ENCODE data around the gene NPPA.

NPPA gene

DNA sequence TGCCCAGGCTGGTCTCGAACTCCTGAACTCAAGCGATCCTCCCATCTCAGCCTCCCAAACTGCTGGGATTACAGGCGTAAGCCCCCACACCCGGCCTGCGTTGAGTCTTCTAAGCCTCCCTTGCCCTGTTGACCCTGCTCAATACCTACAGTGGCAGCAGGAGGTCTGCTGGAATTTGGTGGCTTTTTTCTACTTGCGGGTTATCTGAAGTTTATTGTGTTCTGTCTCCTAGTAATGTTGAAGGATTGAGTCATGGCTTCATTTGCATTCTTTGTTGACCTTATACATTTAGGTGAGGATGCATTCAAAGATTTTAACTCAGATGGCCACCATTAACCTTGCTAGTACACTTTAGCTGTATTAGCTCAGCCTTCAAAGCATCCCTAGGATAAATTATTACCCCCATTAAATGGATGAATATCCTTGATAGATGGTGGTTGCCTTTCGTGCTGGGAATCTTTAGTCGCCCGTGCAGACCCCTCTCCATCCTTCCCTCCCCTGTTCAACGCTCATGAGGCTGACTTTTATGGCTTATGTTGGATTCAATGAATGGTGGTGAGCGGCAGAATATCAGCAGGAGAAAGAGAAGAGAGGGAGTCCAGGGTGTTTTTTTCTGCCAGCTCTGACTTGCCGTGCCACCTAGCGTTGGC, 20.9 kb upstream of the NPPA start:
- WGBS (ENCODE audit: extremely low coverage, insufficient coverage, insufficient read length) = no CpG with 5 or more reads among the region's 13 CpGs
- no peaks in the 10 kb centered on the region for H3K36me3 ChIP-seq (ENCODE audit: control insufficient read depth in 1 of 2, insufficient read depth in 2 of 2, low read length in 2 of 2)

DNA sequence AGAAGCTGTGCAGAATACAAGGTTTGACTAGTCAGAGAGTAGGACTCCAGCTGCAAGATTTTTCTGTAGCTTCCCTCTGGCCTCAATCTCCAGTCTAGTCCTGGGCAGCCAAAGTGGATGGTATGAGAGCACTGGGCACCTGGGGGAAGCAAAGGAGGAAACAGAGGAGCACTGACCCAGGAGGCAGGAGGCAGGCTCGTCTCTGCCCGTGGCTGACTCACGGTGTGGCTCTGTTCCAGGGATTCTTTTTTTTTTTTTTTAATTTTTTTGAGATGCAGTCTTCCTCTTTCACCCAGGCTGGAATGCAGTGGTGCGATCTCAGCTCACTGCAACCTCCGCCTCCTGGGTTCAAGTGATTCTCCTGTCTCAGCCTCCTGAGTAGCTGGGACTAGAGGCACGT, 15.3 kb upstream of the NPPA start:
- no peak overlapping the region for H4K8ac ChIP-seq (ENCODE audit: low read depth, low read length)
- no peak overlapping the region for H3K27ac ChIP-seq (ENCODE audit: low read depth, low read length)
- H3K9me3 ChIP-seq (ENCODE audit: insufficient read depth, low read depth, low read length) = no peaks in the 10 kb centered on the region
- no peak overlapping the region for H4K91ac ChIP-seq (ENCODE audit: low read depth, low read length)
- no peak overlapping the region for H3K4me2 ChIP-seq (ENCODE audit: low read length)
- no peaks in the 10 kb centered on the region for H3K79me2 ChIP-seq (ENCODE audit: control insufficient read depth, insufficient read depth, low read length, poor library complexity)
- peaks cover 4% of the 10 kb centered on the region for H3K79me1 ChIP-seq (ENCODE audit: low read length)
- no peak overlapping the region for H3K23ac ChIP-seq (ENCODE audit: low read length)
- no peak overlapping the region for H3K14ac ChIP-seq (ENCODE audit: low read length)
- no peak overlapping the region for H3K4ac ChIP-seq (ENCODE audit: low read depth, low read length)
- no peaks in the 10 kb centered on the region for H3K27me3 ChIP-seq (ENCODE audit: insufficient read depth, low read length)
- no peak overlapping the region for H4K12ac ChIP-seq (ENCODE audit: low read depth, low read length)
- no peak overlapping the region for H3K18ac ChIP-seq (ENCODE audit: low read length)
- H3K4me3 ChIP-seq (ENCODE audit: low read depth, low read length) = no peak overlapping the region
- DNase-seq = peak in 1 of 2 donors; percentile 15
- H3K4me1 ChIP-seq (ENCODE audit: control insufficient read depth in 1 of 2, insufficient read depth in 2 of 2, low read length in 2 of 2) = peaks cover 10 to 17% of the 10 kb centered on the region in 2 experiments
- H2AFZ ChIP-seq (ENCODE audit: insufficient read depth, low read length, poor library complexity) = no peak overlapping the region
- H3K36me3 ChIP-seq (ENCODE audit: control insufficient read depth in 1 of 2, insufficient read depth in 2 of 2, low read length in 2 of 2) = no peaks in the 10 kb centered on the region
- H2BK120ac ChIP-seq (ENCODE audit: insufficient read depth, low read length, poor library complexity) = no peak overlapping the region
- H2BK5ac ChIP-seq (ENCODE audit: low read depth, low read length, poor library complexity) = no peak overlapping the region
- WGBS (ENCODE audit: extremely low coverage, insufficient coverage, insufficient read length) = no CpG with 5 or more reads among the region's 6 CpGs
- H2AK5ac ChIP-seq (ENCODE audit: low read length) = no peak overlapping the region
- H3K9ac ChIP-seq (ENCODE audit: low read length) = no peak overlapping the region
- H2BK12ac ChIP-seq (ENCODE audit: low read length) = no peak overlapping the region

More for the DNA sequence above, 20.9 kb upstream of the NPPA start:
- Histone ChIP-seq H4K12ac (ENCODE audit: low read depth, low read length) (no peak overlapping the region), H3K18ac (ENCODE audit: low read length) (no peak overlapping the region), H3K27me3 (ENCODE audit: insufficient read depth, low read length) (no peaks in the 10 kb centered on the region), H3K79me1 (ENCODE audit: low read length) (no peaks in the 10 kb centered on the region), H3K9ac (ENCODE audit: low read length) (no peak overlapping the region), H3K4me3 (ENCODE audit: low read depth, low read length) (no peak overlapping the region), H4K91ac (ENCODE audit: low read depth, low read length) (no peak overlapping the region), H2BK12ac (ENCODE audit: low read length) (no peak overlapping the region), H2AFZ (ENCODE audit: insufficient read depth, low read length, poor library complexity) (no peak overlapping the region), H3K14ac (ENCODE audit: low read length) (no peak overlapping the region), H3K23ac (ENCODE audit: low read length) (no peak overlapping the region), H2BK120ac (ENCODE audit: insufficient read depth, low read length, poor library complexity) (no peak overlapping the region), H3K4me2 (ENCODE audit: low read length) (no peak overlapping the region), H4K8ac (ENCODE audit: low read depth, low read length) (no peak overlapping the region), H3K9me3 (ENCODE audit: insufficient read depth, low read depth, low read length) (no peaks in the 10 kb centered on the region), H3K79me2 (ENCODE audit: control insufficient read depth, insufficient read depth, low read length, poor library complexity) (no peaks in the 10 kb centered on the region), H2BK5ac (ENCODE audit: low read depth, low read length, poor library complexity) (no peak overlapping the region), H3K4me1 (ENCODE audit: control insufficient read depth in 1 of 2, insufficient read depth in 2 of 2, low read length in 2 of 2) (no peaks in the 10 kb centered on the region), H2AK5ac (ENCODE audit: low read length) (no peak overlapping the region), H3K27ac (ENCODE audit: low read depth, low read length) (no peak overlapping the region), H3K4ac (ENCODE audit: low read depth, low read length) (no peak overlapping the region)
- DNase-seq = peak; percentile 17 to 66

DNA sequence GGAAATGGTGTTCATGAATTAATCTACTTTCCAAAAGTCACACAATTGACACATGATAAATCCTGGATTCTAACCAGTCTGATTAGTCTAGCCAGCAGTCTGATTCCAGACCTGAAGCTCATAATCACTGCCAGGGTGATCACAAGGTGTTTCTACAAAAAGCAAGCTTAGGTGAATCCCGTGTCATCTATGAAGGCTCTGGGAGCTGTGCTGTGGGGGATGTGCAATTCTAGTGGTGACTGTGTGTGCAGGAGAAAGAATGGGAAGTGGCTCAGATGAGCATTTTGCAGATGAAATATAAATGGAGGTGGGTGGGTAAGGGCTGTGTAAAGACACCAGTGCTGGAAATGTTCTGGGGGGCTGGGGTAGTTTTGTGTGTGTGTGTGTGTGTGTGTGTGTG, 13.0 kb upstream of the NPPA start:
- no peak for DNase-seq
- H3K9ac ChIP-seq (ENCODE audit: low read length) = no peak overlapping the region
- no peak overlapping the region for H2BK5ac ChIP-seq (ENCODE audit: low read depth, low read length, poor library complexity)
- H2AK5ac ChIP-seq (ENCODE audit: low read length) = no peak overlapping the region
- no peaks in the 10 kb centered on the region for H3K9me3 ChIP-seq (ENCODE audit: insufficient read depth, low read depth, low read length)
- H4K12ac ChIP-seq (ENCODE audit: low read depth, low read length) = no peak overlapping the region
- H2BK120ac ChIP-seq (ENCODE audit: insufficient read depth, low read length, poor library complexity) = no peak overlapping the region
- H3K27me3 ChIP-seq (ENCODE audit: insufficient read depth, low read length) = no peaks in the 10 kb centered on the region
- no peak overlapping the region for H3K4me3 ChIP-seq (ENCODE audit: low read depth, low read length)
- no peak overlapping the region for H3K14ac ChIP-seq (ENCODE audit: low read length)
- no peak overlapping the region for H3K4ac ChIP-seq (ENCODE audit: low read depth, low read length)
- H3K79me2 ChIP-seq (ENCODE audit: control insufficient read depth, insufficient read depth, low read length, poor library complexity) = no peaks in the 10 kb centered on the region
- H3K23ac ChIP-seq (ENCODE audit: low read length) = no peak overlapping the region
- no peak overlapping the region for H4K8ac ChIP-seq (ENCODE audit: low read depth, low read length)
- H2BK12ac ChIP-seq (ENCODE audit: low read length) = no peak overlapping the region
- no peak overlapping the region for H2AFZ ChIP-seq (ENCODE audit: insufficient read depth, low read length, poor library complexity)
- H3K27ac ChIP-seq (ENCODE audit: low read depth, low read length) = no peak overlapping the region
- H3K4me1 ChIP-seq (ENCODE audit: control insufficient read depth in 1 of 2, insufficient read depth in 2 of 2, low read length in 2 of 2) = peaks cover 12 to 19% of the 10 kb centered on the region in 2 experiments
- H4K91ac ChIP-seq (ENCODE audit: low read depth, low read length) = no peak overlapping the region
- H3K79me1 ChIP-seq (ENCODE audit: low read length) = peaks cover 4% of the 10 kb centered on the region
- no peaks in the 10 kb centered on the region for H3K36me3 ChIP-seq (ENCODE audit: control insufficient read depth in 1 of 2, insufficient read depth in 2 of 2, low read length in 2 of 2)
- no peak overlapping the region for H3K4me2 ChIP-seq (ENCODE audit: low read length)
- no CpG with 5 or more reads among the region's 1 CpG for WGBS (ENCODE audit: extremely low coverage, insufficient coverage, insufficient read length)
- no peak overlapping the region for H3K18ac ChIP-seq (ENCODE audit: low read length)

DNA sequence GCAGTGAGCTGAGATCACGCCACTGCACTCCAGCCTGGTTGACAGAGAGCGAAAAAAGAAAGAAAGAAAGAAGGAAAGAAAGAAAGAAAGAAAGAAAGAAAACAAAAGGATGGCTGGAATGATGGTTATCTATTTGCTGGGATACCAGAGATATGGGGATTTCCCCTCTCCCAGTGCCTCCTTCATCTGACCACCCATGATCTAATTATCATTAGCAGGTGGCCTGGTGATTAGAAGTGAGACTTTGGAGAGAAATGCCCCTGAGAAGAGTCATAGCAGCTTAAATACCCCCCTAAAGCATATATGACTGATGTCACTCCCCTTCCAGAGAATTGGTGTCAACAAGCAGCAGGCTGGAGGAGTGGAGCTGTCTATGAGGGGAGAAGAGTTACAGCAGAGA, 12.5 kb upstream of the NPPA start:
- no peak overlapping the region for H2AFZ ChIP-seq (ENCODE audit: insufficient read depth, low read length, poor library complexity)
- no peak overlapping the region for H4K8ac ChIP-seq (ENCODE audit: low read depth, low read length)
- H3K4me1 ChIP-seq (ENCODE audit: control insufficient read depth in 1 of 2, insufficient read depth in 2 of 2, low read length in 2 of 2) = peaks cover 12 to 19% of the 10 kb centered on the region in 2 experiments
- no peak overlapping the region for H2BK5ac ChIP-seq (ENCODE audit: low read depth, low read length, poor library complexity)
- H3K9me3 ChIP-seq (ENCODE audit: insufficient read depth, low read depth, low read length) = no peaks in the 10 kb centered on the region
- no peak overlapping the region for H3K4me3 ChIP-seq (ENCODE audit: low read depth, low read length)
- H3K23ac ChIP-seq (ENCODE audit: low read length) = no peak overlapping the region
- no peak overlapping the region for H4K91ac ChIP-seq (ENCODE audit: low read depth, low read length)
- no peak overlapping the region for H3K18ac ChIP-seq (ENCODE audit: low read length)
- H4K12ac ChIP-seq (ENCODE audit: low read depth, low read length) = no peak overlapping the region
- no peak overlapping the region for H3K4ac ChIP-seq (ENCODE audit: low read depth, low read length)
- WGBS (ENCODE audit: extremely low coverage, insufficient coverage, insufficient read length) = no CpG with 5 or more reads among the region's 2 CpGs
- no peak overlapping the region for H2AK5ac ChIP-seq (ENCODE audit: low read length)
- peak in 1 of 2 donors; percentile 20 for DNase-seq
- no peak overlapping the region for H2BK120ac ChIP-seq (ENCODE audit: insufficient read depth, low read length, poor library complexity)
- no peak overlapping the region for H3K9ac ChIP-seq (ENCODE audit: low read length)
- peaks cover 4% of the 10 kb centered on the region for H3K79me1 ChIP-seq (ENCODE audit: low read length)
- H3K79me2 ChIP-seq (ENCODE audit: control insufficient read depth, insufficient read depth, low read length, poor library complexity) = no peaks in the 10 kb centered on the region
- H3K14ac ChIP-seq (ENCODE audit: low read length) = no peak overlapping the region
- H3K27me3 ChIP-seq (ENCODE audit: insufficient read depth, low read length) = no peaks in the 10 kb centered on the region
- H2BK12ac ChIP-seq (ENCODE audit: low read length) = no peak overlapping the region
- H3K27ac ChIP-seq (ENCODE audit: low read depth, low read length) = no peak overlapping the region
- no peaks in the 10 kb centered on the region for H3K36me3 ChIP-seq (ENCODE audit: control insufficient read depth in 1 of 2, insufficient read depth in 2 of 2, low read length in 2 of 2)
- H3K4me2 ChIP-seq (ENCODE audit: low read length) = no peak overlapping the region
